GM19328 (cell line): ENCODE measurements around the gene ARHGAP35.

Experiments
- ATAC-seq: cut with Tn5 transposase; IDR thresholded peaks from one replicate; pipeline ENCODE4 v1.9.1; 2021; ENCODE audit warnings: mild to moderate bottlenecking, moderate library complexity; ENCODE audit not compliant: unreplicated experiment

The ARHGAP35 gene

DNA sequence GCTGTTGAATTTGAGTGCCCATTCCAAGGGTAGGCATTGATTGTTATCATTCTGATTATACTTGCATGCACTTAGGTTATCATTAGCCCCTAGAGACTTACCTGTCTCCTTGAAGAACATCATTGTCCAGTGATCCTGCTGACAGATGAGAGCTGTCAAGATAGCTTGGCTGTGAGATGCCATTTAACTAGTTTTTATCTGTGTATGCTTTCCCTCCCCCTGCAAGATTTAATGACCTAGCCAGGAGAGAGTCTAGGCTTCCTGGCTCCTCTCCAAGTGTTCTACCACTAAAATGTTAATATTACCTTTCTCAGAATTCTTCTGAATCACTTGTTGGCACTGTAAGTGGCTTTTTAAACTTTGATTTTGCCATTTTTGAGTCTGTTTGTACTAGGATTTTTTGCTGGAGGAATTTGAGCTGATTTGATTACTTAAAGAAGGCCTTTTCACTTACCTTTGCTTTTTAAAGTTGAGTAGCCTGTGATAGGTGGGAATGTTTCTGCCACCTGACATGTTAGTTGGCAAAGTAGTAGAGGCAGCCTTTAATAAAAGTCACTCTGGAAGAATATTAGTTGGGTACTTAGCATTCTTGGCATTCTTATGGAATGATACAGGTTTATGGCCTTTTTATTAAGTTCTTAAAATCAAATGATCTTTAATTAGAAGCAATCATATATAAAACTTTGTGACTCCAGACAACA, 41.1 kb downstream of the ARHGAP35 start:
- ATAC-seq: no peak

DNA sequence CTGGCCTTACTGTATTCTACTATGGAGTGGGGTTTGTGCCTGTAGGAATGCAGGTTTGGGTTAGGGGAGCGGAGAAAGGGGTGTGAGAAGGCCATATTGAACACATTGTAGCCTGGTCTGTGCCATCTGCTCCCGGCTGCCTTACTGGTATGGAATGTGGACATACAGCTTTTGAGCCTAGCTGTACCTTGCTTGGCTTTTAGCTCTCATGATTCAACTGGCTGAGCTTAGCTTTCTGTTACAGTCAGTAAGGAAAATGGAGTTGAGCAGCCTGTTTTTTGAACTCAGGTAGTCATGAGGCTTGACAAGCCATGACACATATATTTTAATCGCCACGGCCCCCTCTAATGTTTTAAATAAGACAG, 41.6 kb downstream of the ARHGAP35 start:
- no peak for ATAC-seq

DNA sequence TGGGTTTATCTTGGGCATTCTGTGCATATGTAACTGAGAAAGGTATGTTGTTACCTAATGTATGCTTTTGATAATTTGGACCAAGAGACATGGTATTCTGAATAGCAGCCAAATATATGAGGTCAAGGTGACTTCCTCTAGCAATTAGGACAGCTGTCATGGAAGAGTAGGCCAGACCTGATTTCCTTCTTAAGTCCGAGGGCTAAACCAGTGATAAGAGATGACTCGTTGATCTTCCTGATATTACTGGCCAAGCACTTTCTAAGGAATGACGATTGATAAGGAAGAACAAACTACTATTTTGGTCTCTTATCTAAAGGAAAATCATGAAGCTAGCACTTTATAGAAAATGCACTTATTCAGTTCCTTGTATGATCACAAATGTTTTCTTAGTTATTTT, 42.7 kb downstream of the ARHGAP35 start:
- ATAC-seq: no peak

DNA sequence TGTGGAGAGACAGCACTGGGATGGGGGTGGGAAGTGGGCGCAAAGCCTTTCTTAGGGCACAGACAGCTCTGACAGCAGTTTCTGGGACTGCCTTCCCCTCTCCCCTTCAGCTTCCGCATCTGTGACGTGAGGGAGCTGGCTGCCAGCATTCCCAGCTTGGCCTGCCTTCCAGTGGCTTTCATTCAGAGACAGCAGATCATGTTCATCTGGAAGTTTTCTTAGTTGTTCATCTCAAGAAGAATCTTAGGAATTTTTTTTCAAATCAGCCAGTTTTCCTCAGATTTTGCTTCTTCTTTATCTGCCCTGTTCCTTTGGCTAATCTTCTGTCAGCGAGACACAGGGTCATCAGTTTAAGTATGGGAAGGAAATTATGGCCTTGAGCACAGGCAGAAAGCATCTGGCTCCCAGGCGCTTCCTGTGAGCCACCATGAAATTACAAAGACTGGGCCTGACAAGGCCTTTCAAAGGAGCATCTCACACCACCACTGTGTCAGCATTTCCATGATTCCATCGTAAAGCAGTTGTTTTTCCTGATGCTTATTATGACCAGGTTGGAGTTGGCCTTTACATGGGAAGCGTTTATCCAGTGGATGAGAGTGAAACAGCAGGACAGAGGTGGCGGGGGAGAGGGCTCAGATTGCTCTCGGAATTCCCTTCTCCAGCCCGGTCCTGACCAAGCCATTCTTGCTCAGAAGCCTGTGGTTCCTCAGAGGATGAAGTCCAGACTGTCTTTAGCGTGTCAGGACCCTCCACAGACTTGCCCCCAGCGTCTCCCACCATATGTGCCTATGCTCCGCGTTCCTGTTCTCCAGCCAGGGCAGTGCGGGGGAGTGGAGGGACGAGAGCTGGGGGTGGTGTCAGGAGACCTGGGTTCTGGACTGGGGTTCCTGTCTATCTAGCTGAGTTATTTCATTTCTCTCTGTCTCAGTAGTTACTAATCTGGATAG, 43.6 kb downstream of the ARHGAP35 start:
- no peak for ATAC-seq

DNA sequence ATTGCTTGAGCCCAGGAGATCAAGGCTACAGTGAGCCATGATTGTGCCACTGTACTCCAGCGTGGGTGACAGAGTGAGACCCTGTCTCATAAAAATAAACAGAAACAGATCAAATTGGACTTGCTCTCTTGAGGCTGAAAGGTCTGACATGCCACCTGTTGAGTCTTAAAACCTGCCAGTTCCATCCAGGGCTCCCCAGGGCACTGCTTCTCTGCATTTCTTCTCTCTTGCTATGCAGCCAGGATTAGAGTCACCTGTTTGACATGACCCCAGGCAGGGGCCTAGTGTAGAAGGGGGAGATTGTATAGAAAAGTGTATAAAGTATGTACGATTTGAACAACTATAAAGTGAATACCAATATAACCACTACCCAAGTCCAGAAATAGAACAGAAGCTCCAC, 45.4 kb downstream of the ARHGAP35 start:
- ATAC-seq: no peak

DNA sequence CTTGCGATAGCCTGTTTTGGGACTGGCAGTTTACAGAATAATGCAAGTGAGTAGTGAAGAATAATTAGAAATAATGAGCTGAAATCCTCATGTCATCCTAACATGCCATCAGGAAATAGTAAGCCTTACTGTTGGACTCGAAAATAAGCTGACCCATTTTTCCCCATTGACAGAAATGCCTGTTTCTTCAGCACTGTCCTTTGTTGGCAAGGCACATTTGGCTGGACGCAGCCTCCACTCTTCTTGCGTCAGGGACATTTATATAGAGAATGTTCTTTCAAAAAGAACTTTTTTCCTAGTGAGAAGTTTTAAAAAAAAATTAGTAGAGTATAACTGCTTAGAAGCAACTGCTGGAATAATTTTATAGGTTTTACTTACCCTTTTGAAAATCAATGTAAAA, 47.1 kb downstream of the ARHGAP35 start:
- ATAC-seq: no peak

DNA sequence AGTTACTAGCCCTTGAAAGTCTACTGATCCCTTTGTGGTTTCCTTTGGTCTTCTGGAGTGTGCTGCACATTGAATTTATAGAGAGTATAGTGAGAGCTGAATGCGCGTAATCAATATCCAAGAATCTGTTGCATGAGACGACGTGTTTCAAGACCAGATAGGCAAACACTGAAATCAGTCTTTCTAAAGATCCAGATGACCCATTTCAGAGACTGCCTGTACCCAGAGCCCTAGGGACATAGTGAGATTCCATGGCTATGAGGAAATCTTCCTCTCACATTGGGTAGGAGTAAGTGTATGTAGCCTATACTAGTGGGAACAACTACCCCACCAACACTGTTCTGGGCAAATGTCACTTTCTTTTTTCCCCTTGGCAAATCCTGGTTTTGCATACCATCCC, 48.6 kb downstream of the ARHGAP35 start:
- no peak for ATAC-seq
